ENCODE measurements around the gene NECTIN2.

GRCh38 chr19:44840811-44841210 lies 5.3 kb upstream of the NECTIN2 start:
- TF ChIP-seq EZH2 (IDR thresholded peaks at IDR 0.05) (no peak), POLR2AphosphoS5 (IDR thresholded peaks at IDR 0.05; ENCODE audit: borderline replicate concordance, low read depth, low read length) (no peak), FOXP2 (optimal IDR thresholded peaks at IDR 0.05; ENCODE audit: control extremely low read depth, extremely low read length, insufficient read depth) (no peak)

All from SK-N-MC (cell line).